ENCODE data around the gene BMERB1. TPM values are rescaled to one million over a fixed set of nuclear protein-coding genes. Genes with fewer than 3 reads are reported as not detected.

BMERB1 gene
- total and polyA plus RNA-seq, 4 donors, result 5.6 to 33.3 (median 9.0) TPM

GRCh38 chr16:15446901-15447300 is 12.5 kb downstream of the BMERB1 start:
- TF ChIP-seq EGR1 (IDR thresholded peaks at IDR 0.05; ENCODE audit: low read depth in 2 of 2) (no peak), JUND (IDR thresholded peaks at IDR 0.05) (no peak), HNF4G (IDR thresholded peaks at IDR 0.05) (no peak), ZBTB33 (IDR thresholded peaks at IDR 0.05) (no peak), RAD21 (IDR thresholded peaks at IDR 0.05) (no peak), SP1 (IDR thresholded peaks at IDR 0.05) (no peak), GABPA (IDR thresholded peaks at IDR 0.05 in 1 of 2, conservative IDR thresholded peaks at IDR 0.05 in 1 of 2) (no peak), HNF4A (conservative IDR thresholded peaks at IDR 0.05) (no peak), RXRA (IDR thresholded peaks at IDR 0.05) (no peak), YY1 (IDR thresholded peaks at IDR 0.05) (no peak), REST (IDR thresholded peaks at IDR 0.05) (no peak), ATF3 (IDR thresholded peaks at IDR 0.05) (no peak), MAX (IDR thresholded peaks at IDR 0.05) (no peak), CTCF (IDR thresholded peaks at IDR 0.05; ENCODE audit: low read depth, low read length, missing input control) (no peak), FOXA1 (IDR thresholded peaks at IDR 0.05) (no peak), FOXA2 (IDR thresholded peaks at IDR 0.05) (no peak), NR2F2 (IDR thresholded peaks at IDR 0.05) (no peak)
- Histone ChIP-seq H3K4me3 (ENCODE audit: low read depth in 1 of 3, low read length in 3 of 3) (no peak overlapping the region), H3K27ac (ENCODE audit: low read depth in 1 of 2, low read length in 2 of 2) (no peak overlapping the region), H3K36me3 (ENCODE audit: control insufficient read depth in 4 of 4, insufficient read depth in 3 of 4, low read depth in 1 of 4, low read length in 3 of 4) (no peaks in the 10 kb centered on the region), H3K9ac (ENCODE audit: low read depth in 1 of 2, low read length in 2 of 2) (no peak overlapping the region), H3K9me3 (ENCODE audit: control insufficient read depth in 4 of 4, low read length in 3 of 4) (no peaks in the 10 kb centered on the region), H3K4me1 (ENCODE audit: control insufficient read depth in 4 of 4, insufficient read depth in 4 of 4, low read length in 3 of 4) (peaks cover 0 to 34% (median 21%) of the 10 kb centered on the region in 4 donors), H3K27me3 (ENCODE audit: control insufficient read depth in 4 of 4, insufficient read depth in 4 of 4, low read length in 3 of 4) (no peaks in the 10 kb centered on the region)
- no peak for DNase-seq (ENCODE audit: low spot score)
- WGBS, result 95% methylated on average over 5 of the region's 5 CpGs

GRCh38 chr16:15450624-15451023 is 16.2 kb downstream of the BMERB1 start:
- no peaks in the 10 kb centered on the region for H3K9me3 ChIP-seq (ENCODE audit: control insufficient read depth in 4 of 4, low read length in 3 of 4)
- H3K9ac ChIP-seq (ENCODE audit: low read depth in 1 of 2, low read length in 2 of 2), result no peak overlapping the region
- H3K4me3 ChIP-seq (ENCODE audit: low read depth in 1 of 3, low read length in 3 of 3), result no peak overlapping the region
- 47% methylated on average over 6 of the region's 6 CpGs for WGBS
- TF ChIP-seq EGR1 (IDR thresholded peaks at IDR 0.05; ENCODE audit: low read depth in 2 of 2) (no peak), JUND (IDR thresholded peaks at IDR 0.05) (no peak), ATF3 (IDR thresholded peaks at IDR 0.05) (no peak)
- peaks cover 2 to 41% (median 34%) of the 10 kb centered on the region in 4 donors for H3K4me1 ChIP-seq (ENCODE audit: control insufficient read depth in 4 of 4, insufficient read depth in 4 of 4, low read length in 3 of 4)
- H3K27ac ChIP-seq (ENCODE audit: low read depth in 1 of 2, low read length in 2 of 2), result no peak overlapping the region
- no peak for DNase-seq (ENCODE audit: low spot score)
- no peaks in the 10 kb centered on the region for H3K27me3 ChIP-seq (ENCODE audit: control insufficient read depth in 4 of 4, insufficient read depth in 4 of 4, low read length in 3 of 4)
- H3K36me3 ChIP-seq (ENCODE audit: control insufficient read depth in 4 of 4, insufficient read depth in 3 of 4, low read depth in 1 of 4, low read length in 3 of 4), result no peaks in the 10 kb centered on the region
